ENCODE results near the gene PLEKHG5.

DNA sequence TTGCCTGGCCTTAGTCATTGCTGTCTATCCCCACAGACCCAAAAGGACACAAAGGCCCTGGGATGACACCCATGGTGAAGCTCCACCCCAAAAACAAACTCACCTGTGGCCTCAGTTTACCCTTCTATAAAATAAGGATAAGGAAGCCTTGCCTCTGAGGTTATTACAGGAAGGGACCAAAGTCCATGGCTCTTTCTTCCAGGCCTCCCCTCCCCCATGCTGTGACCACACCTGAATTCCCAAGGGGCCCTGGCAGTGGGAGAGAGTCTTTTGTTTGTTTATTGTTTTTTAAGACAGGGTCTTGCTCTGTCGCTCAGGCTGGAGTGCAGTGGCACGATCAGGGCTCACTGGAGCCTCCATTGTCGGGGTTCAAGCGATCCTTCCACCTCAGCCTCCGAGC, 15.0 kb downstream of the PLEKHG5 start:
- TF ChIP-seq, protein P1, sequence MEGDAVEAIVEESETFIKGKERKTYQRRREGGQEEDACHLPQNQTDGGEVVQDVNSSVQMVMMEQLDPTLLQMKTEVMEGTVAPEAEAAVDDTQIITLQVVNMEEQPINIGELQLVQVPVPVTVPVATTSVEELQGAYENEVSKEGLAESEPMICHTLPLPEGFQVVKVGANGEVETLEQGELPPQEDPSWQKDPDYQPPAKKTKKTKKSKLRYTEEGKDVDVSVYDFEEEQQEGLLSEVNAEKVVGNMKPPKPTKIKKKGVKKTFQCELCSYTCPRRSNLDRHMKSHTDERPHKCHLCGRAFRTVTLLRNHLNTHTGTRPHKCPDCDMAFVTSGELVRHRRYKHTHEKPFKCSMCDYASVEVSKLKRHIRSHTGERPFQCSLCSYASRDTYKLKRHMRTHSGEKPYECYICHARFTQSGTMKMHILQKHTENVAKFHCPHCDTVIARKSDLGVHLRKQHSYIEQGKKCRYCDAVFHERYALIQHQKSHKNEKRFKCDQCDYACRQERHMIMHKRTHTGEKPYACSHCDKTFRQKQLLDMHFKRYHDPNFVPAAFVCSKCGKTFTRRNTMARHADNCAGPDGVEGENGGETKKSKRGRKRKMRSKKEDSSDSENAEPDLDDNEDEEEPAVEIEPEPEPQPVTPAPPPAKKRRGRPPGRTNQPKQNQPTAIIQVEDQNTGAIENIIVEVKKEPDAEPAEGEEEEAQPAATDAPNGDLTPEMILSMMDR (IDR thresholded peaks at IDR 0.05), result no peak
- TF ChIP-seq EZH2 (IDR thresholded peaks at IDR 0.05; ENCODE audit: borderline replicate concordance, insufficient read depth, low read depth, low read length, poor library complexity, severe bottlenecking), result no peak

Data from B cell (primary cell).